Thyroid gland (tissue), 4 donors: ENCODE data around the gene STK40.

Source experiments
- CTCF ChIP-seq, 6 experiments: fragments of 200-600 bp in 3 of 6; fragments of 450-650 bp in 3 of 6; sonication (generic) in 3 of 6; IDR thresholded peaks; one replicate each; pipeline ENCODE4 v1.5.1; 2016 to 2019; ENCODE audit warnings: antibody characterized with exemption in 6 of 6, mild to moderate bottlenecking in 2 of 6, inconsistent platforms in 1 of 6, moderate library complexity in 1 of 6
- POLR2A ChIP-seq, 2 donors: fragments of 450-650 bp; IDR thresholded peaks; one replicate each; pipeline ENCODE4 v1.6.1; 2017; ENCODE audit warnings: antibody characterized with exemption in 2 of 2, mild to moderate bottlenecking in 2 of 2, moderate library complexity in 1 of 2

GRCh38 chr1:36305915-36306209 is 79.9 kb downstream of the STK40 start:
- TF ChIP-seq CTCF (IDR thresholded peaks at IDR 0.05) = no peak
- TF ChIP-seq POLR2A (IDR thresholded peaks at IDR 0.05) = no peak
